Stimulated activated CD4-positive, alpha-beta T cell treated with anti-CD3 and anti-CD28 coated beads, Interleukin-15, amount 100 ng/mL, for 48 hours (primary cell): ENCODE results near the gene OTUB1.

Experiments used
- DNase-seq, 2 donors: peaks; one replicate each; pipeline ENCODE4 v3.0.0-alpha.2; 2020; ENCODE audit warnings: low read depth in 2 of 2

The OTUB1 gene

DNA sequence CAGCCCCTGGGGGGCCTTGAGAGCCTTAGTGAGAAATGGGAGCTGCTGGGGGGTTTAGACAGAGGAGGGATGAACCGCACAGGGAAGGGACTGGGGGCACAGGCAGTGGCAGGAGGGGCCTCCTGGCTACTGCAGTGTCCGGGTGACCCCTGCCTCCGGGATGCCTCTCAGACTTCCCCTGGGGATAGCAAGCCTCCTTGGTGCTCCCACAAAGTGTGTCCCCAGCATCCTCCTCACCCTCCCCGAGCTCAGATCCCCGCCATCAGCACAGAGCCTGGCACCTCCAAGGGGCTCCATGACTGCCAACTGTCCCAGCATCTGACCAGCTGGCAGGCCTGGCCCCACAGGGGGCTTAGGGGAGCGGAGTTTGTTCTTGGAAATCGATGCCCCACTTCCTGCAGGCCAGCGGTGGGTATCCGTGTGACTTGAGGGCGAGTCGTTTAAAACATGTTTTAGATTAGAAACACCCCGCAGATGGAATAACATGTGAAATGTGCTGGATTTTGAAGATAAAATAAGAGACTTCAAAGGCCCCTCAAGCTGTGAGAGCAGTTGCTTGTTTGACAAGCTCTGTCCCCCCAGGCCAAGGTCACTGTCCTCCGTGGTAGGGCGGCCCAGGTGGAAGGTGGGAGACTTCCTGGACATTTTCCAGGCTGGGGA, 36.0 kb downstream of the OTUB1 start:
- DNase-seq: no peak

DNA sequence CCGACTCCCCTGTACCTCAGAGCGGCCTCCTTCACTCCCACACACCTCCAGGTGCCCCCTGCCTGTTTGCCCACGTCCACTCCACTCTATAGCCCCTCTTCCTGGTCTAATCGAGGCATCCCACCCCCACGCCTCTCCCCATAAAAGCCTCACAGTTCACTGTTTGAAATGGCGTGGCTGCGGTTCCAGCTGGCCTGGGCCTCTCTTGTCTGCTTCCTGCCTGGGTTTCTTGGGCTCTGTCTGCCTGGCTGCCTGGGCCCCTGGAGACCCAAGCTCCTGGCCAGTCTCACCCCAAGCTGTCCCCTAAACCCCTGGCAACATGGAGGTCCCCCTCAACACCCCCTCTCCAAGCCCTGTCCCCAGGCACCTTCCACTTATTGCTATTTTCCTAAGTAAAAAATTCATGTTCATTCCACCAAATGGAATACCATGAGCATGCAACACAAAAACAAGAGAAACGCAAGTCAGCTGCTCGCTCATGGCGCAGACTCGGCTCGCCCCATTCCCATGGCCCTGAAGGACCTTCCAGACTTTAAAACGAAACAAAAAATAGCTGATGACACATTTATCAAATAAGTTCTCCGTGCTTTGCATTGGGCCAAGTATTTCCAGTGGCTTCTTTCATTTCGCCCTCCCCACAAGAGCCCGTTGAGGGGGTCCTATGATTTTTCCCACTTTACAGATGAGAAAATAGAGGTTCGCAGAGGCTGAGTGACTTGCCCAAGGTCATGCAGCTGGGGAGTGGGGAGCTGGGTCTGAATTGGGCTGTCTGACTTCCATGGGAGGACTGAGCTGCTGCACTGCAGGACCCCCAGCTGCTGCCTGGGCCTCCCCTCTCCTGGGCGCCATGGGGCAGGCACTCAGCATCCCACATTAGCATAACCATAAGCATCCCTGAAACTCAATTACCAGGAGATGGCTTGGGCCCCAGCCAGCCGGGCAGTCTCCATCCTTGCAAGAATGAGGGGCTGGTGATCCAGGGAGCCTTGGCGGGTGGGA, 37.8 kb downstream of the OTUB1 start:
- DNase-seq: no peak

DNA sequence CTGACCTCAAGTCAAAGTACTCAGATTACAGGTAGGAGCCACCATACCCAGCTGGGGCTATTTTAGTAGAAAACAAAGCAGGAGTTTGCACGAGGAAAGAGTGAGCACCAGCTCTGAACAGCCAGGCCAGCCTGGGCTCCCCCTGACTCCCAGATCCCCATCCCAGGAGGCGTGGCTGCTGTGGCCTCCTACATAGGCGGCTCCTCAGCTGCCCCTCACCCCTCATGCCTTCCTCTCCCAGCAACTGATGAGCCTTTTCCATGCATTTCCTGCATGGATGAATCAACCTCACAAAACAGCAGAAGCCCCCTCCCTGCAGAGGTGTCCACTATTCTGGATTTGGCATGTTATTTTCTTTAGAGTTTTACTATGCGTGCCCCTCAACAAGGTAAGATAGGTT, 39.0 kb downstream of the OTUB1 start:
- no peak for DNase-seq

DNA sequence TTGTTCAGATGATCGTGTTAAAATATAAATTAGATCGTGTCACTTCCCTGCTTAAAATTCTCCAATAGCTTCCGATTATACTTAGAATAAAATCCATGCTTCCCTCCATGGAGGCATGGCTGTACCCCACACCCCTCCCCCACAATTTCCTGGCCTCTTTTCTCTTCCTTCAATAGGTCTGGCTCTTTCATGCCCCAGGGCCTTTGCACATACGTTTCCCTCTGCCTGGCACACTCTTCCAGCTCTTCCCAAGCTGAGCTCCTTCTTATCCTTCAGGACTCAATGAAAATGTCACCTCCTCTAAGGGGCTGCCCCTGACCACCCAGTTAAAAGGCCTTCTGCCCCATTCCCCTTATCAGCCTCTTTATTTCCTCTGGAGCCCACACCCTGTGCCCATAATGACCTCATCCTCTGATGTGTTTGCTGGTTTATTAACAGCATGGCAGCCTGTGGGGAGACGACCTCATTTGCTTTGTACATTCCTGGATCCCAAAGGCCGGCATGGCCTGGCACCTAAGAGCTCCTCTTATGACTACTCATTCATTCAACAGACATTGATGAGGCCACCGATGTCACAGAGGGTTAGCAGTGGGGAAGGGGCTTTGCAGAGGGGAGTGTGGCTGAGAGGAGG, 40.5 kb downstream of the OTUB1 start:
- no peak for DNase-seq

DNA sequence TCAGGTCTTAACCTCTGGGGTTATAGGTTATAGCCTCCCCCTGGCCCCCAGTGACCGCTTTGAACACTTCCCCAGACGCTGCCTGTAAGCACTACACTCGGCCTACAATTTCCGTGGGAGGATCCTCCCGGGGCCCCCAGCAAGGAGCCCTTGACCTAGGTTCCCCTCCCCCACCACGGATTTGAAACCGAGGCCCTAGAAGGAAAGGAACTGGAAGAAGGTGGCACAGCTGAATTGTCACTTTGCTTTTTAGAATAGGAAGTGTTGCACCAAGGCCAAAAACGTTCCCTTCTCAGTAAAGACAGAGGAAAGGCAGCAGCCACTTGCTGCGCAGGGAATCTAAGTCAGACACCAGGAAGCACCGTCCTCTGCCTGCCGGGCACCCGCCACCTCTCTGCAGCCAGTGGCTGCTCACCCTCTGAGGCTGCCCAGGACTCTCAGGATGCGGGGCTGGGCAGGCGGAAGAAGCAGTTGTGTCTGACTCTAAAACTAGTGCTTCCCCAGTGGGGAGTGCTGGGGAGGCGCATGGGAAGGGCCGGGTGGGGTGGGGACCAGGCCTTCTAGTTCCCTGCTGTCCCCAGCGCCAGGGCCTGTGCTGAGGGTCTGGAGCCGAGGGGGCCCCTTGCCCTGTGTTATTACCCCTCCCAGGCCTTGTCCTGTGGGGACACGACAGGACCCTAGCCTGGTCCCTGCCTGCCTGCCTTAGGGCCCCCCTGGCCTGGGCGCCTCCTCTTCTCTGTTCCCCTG, 41.6 kb downstream of the OTUB1 start:
- DNase-seq: no peak

DNA sequence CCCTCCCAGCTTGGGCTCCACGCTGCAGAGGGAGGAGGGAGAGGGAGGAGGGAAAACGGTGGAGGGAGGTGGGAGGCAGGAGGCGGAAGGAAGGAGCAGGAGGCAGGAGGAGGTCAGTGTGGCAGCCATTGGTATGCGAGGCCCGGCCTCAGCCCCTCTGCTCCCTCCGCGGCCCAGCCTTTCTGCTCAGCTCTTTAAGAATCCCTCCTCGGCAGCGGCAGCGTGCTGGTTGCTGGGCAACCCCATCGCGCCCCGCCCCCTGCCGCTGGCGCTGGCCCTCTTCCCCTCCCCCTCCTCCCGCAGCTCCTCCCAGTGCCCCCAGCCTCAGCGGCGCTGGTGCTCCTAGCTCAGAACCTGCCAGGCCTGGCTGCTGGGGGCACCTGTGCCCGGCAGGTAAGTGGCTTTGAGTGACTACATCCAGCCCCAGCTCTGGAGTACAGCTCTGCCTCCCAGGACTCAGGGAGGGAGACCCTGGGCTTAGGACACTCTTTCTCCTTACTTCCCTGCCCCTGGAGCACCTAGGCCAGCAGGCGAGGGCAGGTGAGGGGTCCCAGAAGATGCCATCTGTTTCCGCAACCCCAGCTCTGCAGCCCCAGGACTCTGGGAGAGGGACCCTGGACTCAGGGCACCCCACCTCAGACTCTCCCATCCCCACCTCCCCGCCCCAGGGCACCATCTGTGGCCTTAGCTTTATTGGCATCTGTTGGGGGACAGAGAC, 42.3 kb downstream of the OTUB1 start:
- no peak for DNase-seq

DNA sequence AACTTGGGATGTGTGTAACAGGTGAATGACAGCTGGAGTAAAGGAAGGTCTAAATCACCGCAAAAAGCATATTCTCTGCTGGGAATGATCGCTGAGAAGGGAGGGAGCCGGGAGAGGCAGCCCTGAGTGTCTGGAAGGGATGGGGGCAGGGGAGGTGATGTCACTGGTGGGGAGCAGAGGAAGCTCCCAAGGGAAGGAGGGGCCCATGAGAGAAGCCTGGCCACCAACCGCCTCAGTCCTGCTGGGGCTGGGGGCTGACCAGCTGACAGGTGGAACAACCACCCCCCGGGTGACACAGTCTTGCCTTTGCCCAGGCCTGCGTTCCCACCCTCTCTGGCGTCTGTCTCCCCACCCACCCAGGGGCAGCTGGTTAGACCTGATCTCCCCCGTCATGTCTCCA, 43.5 kb downstream of the OTUB1 start:
- no peak for DNase-seq

DNA sequence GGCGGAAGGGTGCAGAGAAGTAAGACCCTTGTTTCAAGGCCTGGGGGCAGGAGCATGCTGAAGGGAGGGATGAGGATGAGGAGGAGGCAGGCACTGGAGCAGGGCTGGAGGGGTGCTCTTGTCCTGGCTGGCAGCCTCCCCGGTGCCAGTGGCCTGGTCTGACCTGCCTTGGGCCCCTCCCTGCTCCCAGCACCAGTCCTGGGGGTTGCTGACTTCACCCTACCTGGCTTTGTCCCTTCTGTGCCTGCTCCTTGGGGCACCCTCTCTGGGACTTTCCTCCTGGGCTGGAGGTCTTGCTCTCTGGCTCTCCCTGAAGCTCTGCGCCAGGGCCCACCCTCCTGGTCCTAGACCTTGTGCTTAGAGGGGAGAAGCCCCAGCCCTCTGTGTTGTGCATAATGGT, 44.8 kb downstream of the OTUB1 start:
- no peak for DNase-seq

DNA sequence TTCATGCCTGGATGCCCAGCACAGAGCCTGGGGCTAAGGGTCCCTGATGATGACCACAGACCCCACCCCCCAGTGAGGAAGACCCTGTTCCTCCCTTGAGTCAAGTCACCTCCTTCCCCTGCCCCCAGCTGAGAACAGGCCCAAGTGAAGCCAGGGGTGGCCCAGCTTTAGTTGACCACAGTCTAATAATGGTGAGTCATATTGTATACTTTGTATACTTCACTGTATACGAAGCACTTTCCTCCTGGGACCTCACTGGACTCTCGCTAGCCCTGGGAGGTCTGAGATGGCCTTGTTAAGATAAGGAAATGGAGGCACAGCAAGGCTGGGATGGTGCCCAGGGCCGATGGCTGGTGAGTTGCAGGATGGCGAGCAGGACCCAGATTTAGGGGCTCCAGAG, 45.8 kb downstream of the OTUB1 start:
- no peak for DNase-seq

DNA sequence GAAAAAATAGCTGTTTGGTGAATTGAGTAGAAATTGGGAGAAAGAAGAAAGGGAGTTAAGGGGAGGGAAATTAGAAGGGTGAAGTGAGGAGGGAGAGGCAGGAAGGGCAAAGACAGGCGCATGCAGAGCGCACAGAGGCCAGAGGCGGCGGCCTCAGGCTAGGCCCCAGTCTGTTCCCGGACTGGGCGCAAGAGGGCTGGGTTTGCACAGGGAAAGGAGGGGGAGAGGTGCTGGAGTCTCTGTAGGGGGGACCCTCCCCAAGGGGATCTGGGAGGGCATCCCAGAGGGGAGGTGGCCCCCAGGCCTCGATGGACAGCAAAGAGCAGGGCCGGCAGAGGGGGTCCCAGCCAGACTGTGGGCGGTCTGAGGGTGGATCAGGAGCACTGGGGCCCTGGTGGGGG, 48.2 kb downstream of the OTUB1 start:
- no peak for DNase-seq

DNA sequence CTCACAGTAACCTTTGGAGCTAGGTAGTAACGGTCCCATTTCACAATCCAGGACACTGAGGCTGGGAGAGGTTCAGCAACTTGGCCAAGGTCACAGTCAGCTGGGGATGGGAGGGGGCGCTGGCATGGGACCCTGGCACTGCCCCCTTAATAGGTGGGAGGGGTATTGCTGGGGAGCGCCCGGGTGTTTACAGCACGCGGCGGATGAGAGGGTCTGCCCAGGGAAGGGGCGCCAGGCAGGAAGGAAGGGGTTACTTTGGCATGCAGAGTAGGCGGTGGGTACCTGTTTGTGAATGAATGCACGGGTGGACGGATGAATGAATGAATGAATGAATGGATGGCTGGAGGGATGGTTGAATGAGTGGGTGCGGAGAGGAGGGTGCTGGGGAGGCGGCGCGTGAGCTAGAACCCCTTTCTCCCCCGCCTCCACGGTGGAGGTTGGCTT, 48.9 kb downstream of the OTUB1 start:
- DNase-seq: no peak

DNA sequence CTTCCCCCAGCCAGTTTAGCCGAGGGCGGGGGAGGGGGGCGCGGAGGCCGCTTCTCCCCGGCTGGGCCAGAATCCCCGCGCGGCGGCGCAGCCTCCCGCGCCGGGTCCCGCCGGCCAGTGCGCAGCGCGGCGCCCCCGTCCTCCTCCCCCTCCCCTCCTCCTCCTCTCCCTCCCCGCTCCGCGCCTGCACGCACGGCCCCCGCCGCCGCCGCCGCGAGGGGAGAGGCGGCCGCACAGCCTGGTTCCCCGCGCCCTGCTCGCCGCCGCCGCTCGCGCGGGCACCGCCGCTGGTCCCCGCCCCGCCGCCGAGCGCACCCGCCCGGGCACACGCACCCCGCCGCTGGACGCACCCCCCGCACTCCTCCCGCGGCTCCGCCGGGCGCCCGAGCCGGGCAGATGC, 49.3 kb downstream of the OTUB1 start, which contains the start of gene FLRT1:
FLRT1 (plus strand) TSS at position 356 of the 400 bp plus-strand sequence. CDS start 80,337 bp downstream, outside the sequence.
- no peak for DNase-seq

DNA sequence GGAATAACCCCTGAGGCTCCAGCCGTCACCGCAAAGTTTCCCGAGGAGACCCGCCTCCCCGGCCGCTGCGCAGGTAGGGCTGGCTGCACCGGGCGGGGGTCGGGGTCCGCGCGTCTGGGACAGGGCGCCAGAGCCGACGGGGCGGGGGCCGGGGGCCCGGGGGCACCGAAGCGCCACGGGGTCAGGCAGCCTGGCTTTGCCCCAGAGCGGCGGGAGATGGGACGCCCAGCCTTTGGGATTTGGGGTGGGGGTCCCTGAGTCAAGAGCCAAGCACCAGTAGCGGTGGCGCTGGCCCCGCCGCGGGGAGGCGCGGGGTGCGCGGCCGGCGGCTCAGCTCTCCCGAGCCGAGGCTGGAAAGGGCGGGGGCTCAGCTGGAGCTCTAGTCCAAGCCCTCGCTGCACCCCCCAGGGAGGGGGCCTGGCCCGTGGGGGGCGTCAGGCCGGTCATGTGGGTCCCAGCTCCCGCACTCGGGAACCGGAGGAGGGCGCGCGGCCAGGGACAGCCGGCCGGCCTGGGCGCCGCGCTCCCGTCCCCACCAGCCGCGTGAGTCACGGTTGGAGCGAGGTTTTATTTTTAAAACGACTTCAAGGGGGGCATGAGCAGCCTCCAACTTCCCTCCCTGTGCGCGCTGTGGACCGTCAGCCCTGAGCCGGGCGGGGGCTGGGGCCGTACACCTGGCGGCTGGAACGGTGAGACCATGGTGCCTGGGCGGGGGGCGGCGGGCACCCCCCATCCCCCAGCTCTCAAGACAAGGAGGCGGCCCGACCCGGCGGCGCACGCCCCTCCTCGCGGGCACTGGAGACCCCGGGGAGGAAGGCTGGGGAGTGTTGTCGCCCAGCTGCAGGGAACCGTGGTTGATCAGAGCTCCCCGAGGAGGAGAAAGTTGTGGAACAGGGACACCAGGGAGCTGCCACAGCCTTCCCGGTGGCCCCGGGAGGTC, 50.1 kb downstream of the OTUB1 start:
- DNase-seq: no peak

DNA sequence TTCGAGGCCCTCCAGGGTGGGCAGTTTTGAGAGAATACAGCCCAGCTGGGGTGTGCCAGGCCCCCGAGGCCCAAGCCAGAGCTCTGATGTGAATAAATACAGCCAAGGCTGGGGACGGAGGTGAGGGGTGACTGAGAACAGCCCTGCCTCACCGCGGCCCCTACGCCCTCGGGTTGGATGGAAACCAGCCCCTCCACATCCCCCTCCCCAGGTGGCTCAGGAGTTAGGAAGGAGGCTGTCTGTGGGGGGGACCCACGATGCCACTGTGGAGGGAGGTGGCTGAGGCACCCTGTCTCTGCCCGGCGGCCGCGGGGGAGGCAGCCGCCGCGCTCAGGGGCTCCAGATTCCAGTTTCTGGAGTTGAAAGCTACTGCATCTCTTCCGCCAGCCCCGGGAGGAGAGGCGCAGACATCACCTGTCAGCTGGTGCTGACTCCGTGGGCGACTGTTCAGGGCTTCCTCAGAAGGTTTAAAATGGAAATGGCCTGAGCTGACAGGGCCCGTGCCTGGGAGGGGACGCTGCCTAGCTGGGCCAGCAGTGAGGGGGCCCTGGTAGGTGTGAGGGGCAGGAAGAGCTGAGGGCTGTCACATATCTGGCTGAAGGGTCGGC, 50.9 kb downstream of the OTUB1 start:
- no peak for DNase-seq

DNA sequence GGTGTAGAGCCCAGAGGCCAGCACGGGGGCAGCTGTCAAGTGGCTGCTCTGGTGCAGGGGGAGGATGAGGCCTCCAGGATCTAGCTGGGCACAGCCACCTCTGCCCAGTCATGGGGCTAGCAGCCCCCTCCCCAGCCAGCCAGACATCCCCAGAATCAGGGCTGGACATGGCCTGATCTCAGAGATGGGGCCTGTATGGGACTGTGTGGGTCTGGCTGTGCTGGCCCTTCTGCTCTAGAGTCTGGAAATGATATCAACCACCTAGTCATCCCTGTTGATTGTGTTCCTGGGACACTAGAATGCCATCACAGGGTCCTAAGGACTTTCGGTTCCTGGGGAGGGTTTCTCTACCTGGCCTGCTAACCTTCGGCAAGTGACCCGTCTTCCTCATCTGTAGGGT, 52.3 kb downstream of the OTUB1 start:
- DNase-seq: no peak

DNA sequence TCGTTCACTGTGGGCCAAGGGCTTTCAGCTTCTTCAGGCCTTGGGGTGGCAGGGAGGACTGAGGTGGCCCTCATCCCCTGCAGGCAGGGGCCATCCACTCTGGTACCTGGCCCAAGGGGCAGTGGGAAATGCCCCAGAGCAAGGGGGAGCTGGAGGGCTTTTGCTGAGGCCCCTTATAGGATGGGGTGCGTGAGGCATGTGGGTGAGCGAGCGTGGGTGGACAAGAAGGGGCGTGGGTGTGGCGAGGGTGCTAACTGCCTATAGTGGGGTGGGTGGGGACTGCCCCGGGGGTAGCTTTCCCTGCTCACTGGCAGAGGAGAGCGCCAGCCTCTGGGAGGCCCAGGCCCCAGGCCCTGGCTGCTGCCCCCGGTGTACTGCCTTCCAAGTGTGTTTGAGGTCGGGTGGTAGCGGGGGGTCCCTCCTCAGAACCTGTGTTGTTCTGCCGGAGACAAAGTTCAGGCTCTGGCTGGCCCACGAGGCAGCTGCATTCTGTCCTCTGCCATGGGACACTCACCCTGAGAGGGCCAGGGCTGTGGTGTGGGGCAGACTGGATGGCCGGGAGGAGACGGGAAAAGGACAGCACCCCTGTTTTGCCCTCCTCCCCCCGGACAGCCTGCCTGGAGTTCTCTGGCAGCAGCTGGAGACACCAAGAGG, 52.9 kb downstream of the OTUB1 start:
- no peak for DNase-seq

DNA sequence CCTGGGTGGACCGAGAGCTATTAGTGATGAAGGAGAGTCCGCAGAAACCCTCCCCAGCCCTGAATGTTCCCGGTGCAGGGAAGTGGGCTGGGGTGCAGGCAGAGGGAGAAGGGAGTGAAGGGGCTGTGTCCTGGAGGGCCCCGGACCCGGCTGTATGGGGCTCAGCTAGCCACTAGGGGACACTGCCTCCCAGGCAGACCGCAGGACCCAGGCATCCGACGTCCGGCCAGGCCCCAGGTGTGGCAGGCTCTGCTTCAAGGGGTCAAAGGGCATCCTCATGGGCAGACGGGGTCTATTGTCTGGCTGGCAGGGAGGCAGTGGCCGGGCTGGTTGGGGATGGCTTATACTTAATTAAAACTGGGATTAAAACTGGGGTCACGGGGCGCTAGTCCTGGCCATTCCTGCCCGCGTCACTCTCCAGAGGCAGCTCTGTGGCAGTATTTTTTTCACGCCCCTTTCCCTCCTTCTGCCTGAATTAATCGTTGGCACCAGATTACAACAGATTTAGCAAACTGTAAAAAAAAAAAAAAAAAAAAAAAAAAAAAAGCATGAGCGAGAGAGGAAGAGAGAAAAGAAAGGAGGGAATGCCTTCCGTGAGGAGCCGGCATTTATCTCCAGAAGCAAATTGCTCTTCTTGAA, 54.6 kb downstream of the OTUB1 start:
- no peak for DNase-seq

DNA sequence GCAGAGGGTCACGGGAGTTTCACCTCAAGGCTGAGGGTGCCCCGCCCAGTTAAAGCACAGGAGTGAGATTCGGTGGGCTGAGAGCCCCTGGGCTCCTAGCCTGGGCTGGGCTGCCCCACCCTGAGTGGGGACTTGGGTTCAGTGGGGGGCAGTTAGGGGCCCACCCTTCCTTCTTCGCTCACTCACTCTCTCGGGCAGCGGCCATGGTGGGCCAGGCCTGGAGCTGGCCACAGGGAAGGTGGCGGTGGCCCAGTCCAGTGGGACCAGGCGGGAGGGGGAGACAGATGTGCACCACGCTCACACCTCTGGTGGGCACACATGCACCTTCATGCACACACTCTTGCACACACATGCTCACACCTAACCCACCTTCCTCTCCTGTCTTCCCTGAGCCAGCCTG, 55.6 kb downstream of the OTUB1 start:
- no peak for DNase-seq

DNA sequence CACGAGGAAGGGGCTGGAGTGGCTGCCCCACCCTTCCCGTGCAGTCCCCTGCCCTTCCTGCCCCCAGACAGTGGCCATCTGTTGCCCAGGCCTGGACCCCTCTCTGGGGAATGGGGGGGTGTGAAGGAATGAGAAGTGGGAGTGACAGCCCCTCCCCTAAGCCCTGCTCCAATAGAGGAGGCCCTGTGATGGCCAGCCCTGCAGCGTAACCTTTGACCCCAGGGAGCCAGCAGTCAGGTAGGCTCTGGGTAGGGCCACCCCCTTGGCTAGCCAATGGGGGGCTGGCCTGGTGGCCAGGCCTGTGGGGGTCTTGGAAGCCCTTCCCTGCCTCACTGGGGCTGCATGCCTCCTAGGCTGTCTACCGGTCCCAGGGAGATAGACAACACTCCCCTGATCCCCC, 56.1 kb downstream of the OTUB1 start:
- no peak for DNase-seq
